Forelimb muscle (tissue), 1 donor: Measurements from ENCODE around the gene ITFG2. TPM values are rescaled to one million over a fixed set of nuclear protein-coding genes. Genes with fewer than 3 reads are reported as not detected.
"Not testable (repeated sequence)": the region's sequence is repeated elsewhere in the genome, so short reads cannot be mapped to it uniquely, and the experiment has no call there.

Experiments
- DNase-seq: peaks from one replicate; pipeline ENCODE4 v3.0.0-alpha.2; 2013; ENCODE audit warnings: low read depth
- polyA plus RNA-seq: library from polyadenylated mRNA; unstranded; fragments of 120-200 nt; gene quantifications from one replicate; pipeline ENCODE4 v1.2.1, GENCODE V29; 2013; ENCODE audit not compliant: insufficient read length

The ITFG2 gene
- 32.6 TPM for polyA plus RNA-seq

DNA sequence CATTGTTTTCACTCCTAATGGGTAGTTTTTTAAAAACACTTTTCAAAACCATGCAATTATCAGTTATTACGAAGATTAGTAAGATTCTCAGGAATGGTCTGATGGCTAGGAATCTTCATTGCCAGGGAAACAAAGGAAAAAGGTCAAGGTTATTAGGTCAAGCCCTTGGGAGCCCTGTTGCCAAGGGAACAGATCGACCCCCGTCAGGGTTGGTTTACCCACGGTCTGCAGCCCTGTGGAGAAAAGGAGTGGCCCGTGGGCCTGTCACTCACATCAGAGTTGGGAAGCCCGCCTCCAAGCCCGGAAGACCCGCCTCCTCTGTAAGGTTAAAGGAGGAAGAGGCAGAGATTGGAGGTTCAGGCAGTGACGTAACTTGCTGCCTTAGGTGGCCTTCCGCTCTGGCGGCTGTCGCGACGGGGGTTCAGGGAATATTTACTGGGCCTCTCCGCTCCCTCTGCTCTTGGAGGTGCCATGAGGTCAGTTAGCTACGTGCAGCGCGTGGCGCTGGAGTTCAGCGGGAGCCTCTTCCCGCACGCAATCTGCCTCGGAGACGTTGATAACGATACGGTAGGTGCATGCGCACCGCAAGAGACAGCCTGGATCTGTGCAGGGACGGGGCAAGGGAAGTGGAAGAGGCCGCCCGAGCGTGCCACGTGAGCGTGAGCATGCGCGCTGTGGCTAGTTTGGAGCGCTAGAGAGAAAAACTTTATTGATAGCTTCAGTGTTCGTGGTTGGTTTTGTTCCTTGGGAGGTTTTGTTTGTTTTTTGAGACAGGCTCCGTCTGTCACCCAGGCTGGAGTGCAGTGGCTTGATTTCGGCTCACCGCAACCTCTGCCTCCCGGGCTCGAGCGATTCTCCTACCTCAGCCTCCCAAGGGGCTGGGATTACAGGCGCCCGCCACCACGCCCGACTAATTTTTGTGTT is at the start of gene ITFG2:
ITFG2 (plus strand) TSS at position 379 of the 924 bp plus-strand sequence; CDS start at position 472, 93 bp downstream.
- peak; percentile 97 for DNase-seq

DNA sequence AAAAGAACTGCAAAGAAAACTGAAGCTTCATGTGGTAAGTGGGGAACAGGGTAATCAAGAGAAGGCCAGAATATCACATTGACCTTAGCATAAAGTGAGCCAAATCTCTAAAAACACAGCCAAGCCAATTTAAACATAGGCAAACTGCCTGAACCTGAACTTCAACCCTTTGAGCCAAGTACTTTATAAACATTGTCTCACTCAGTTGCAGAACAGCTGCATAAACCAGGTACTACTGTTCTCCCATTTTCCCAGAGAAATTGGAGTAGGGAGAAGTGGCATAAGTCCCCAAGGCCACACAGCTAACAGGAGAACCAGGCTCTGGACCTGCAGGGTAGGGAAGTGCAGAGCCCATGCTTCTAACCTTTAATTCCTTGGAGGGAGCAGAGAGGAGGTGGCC is 48.1 kb upstream of the ITFG2 start:
- DNase-seq: no peak

DNA sequence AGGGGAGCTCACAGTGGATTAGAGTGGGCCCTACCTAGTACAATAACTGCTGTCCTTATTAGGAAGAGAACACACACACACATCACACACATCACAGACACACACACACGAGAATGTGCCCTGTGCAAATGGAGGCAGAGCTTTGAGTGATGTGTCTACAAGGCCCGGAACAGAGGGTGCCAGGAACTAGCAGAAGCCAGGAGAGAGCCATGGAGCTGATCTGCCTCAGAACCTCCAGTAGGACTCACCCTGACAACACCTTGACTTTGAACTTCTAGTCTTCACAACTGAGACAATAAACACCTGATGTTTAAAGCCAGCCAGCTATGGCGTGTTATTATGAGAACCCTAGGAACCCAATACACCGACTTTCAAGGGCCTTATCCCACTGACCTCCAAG is 47.4 kb upstream of the ITFG2 start:
- DNase-seq: no peak

DNA sequence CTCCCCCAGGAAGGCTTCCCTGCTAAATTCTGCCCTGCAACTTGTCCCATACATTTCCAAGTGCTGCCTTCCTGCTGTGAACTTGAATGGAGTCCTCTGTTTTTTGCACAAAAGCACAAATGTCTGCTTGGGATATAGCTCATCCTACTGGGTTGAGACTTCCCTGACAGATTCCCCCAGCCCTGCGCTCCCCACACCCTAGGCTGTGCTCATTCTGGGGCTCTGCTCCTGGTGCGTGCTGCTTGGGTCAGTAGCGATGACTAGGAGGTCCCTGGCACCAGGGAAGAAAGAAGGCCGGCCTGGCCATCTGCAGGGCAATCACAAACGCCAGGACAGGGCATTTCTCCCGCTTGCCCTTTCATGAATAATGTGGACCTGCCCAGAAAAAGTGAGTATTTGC is 46.9 kb upstream of the ITFG2 start:
- DNase-seq: no peak

DNA sequence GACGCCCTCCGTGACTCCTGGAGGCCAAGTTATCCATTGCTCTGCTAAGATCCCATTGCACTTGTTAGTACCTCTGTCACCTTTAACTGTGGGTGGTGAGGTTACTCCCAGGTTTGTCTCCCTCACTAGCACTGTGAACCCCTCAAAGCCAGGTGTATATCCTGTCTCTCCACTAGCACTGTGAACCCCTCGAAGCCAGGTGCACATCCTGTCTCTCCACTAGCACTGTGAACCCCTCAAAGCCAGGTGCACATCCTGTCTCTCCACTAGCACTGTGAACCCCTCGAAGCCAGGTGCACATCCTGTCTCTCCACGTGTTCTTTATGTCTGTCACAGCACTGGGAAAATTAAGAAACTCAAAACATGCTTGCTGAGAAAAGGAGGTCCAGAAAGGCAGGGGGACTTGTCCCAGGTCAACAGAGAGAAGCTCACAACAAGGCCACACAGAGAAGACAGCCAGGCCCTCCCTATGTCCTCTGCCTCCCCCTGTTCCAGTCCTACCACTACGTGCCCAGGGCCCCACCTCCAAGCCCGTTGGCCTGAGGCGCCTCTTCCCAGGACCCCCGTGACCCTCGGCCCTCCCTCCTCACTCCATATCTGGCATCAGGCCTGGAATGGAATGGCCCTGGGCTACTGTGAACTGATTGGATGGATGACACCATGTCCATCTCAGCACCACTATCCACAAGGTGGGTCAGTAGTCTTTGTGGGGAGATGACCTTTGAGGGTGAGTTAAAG is 44.1 kb upstream of the ITFG2 start:
- no peak for DNase-seq

DNA sequence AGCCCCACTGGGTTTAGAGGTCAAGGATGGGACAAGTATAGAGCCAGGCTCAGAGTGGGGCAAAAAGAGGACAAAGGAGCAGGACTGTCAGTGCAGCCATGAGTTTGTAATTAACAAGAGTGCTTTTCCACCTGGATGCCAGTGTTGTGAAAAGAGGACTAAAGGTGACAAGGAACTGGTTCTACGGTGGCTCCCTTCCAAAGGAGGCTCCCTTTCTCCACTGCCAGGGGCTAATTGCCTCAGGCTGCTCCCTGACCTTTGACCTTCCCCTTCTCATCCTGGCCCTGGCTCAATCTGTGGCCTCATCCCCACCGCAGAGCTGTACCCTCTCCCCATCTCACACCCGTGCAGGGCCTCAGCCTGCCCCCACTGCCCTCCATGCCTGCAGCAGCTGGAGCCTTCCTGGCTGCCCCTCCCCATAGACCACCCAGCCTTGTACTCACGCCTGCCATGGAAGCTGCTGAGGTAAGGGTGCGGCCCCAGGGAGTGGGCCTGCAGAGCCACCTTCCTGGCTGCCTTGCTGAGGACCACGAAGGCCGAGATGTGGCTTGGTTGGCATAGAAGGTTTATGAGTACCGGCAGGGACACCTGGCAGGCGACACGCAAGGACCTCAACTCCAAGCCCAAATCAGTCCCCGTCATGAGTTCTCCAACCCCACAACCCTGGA is 42.5 kb upstream of the ITFG2 start:
- no peak for DNase-seq

DNA sequence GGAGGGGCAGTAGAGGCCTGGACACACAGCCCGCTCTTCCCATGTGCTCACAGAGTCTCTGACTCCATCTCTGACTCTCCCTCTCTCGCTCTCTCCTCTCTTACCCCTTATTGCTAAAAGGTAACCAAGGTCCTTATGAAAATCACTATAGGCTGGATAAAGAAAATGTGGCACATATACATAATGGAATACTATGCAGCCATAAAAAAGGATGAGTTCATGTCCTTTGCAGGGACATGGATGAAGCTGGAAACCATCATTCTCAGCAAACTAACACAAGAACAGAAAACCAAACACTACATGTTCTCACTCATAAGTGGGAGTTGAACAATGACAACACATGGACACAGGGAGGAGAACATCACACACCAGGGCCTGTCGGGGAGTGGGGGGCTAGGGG is 41.9 kb upstream of the ITFG2 start:
- DNase-seq: not testable (repeated sequence)

DNA sequence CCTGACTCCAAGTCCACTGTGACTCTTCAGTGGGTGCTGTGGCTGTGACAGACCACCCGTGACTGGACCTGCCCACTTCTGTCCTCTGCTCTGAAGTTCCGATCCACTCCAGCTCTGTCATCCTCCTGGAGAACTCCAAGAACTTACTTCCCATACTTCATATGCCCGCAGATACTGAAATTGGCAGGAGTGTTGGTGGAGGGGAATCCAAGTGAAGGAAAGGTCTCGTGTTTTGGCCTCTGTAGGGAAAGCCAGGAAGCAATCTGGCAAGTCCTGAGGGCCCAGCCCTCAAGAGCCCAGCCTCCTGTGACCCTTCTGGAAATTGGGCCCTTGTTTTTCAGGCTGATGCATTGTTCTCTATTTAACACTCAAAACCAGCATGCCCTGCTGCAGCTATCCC is 40.1 kb upstream of the ITFG2 start:
- DNase-seq: no peak

DNA sequence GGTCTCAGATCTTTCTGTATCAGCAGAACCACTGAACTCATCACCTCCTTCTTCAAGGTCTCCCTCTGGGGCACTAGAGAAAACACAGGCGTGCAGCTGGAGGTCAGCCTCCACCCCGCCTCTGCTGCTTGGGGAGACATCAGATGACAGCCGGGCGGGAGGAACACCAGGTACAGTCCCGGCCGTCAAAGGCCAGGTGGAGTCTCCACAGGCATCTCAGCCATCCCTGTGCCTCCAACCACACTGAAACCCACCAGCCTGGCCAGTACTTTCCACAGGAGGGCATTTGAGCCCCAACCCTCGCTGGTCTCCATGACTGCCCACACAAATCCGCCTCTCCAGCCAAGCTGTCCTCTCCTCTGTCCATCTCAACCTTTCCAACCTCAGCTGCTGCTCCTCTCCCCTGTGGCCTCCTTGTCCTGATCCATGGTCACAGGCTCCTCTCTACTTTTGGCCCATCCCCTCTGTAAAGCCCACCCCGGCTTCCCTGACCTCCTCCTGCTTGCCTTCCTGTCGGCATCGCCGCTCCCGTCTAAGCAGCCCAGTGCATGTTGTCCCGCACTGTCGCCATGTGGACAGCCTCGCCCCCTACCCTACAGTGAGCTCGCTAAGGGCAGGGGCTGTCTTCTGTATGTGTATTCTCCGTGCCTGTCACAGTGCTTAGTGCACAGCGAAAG is 39.1 kb upstream of the ITFG2 start:
- DNase-seq: no peak

DNA sequence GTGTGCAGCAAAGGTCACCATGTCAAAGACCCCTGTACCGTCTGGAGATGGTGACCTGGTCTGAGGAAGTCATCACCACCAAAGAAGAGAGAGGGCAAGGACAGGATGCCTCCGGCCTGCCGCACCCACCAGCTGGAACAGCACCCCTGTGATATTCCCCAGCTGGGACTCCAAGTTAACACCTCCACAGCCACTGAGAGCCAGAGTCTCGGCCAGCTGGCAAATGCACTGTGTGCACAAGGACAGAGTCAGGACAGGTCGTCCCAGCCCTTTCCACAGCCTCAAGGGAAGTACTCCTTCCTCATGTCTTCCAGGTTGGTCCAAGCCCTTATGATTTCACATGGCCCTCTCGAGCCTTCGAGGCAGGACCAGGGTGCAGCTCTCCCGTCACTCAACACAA is 37.0 kb upstream of the ITFG2 start:
- DNase-seq: no peak

DNA sequence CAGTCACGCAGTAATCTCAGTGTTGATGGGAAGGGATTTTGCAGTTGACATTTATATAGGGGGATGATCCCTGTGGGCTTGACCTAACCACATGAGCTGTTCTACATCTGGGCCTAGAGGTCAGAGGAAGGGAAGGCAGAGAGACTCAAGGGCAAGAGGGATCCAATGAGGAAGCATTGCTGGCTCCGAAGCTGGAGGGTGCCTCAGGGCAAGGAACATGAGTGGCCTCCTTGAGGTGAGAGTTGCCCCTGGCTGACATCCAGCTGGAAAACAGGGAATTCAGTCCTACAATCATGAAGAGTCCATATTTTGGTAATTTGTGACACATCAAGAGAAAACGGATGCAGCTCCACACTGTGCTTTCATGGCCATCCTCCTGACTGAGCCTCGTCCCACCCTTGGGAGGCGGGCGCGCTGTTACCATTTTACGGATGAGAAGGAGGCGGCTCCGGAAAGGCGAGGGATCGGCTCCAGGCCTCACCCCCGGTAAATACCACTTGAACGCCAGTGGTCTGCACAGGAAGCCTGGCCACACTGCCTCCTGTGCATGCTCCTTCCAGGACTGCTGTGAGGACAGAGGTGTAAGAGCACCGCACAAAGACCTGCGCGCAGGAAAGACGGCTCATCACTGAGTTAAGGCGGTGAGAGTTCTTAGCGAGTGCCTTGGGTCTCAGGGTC is 36.2 kb upstream of the ITFG2 start:
- DNase-seq: no peak

DNA sequence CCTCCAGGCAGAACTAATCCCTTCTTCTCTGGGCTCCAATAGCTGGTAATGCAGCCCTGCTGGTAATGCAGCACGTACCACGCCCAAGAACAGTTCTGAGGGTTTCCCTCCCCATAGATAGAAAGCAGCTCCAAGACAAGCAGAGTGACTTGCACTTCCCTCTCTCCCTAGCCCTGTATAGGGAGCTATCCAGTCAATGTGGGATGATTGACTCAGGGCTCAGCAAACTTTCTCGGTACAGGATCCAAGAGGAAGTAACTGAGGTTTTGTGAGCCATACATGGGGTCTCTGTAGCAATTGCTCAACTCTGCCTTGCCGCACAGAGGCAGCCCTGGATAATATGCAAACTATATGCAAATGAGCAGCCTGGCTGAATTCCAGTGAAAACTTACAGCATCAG is 33.2 kb upstream of the ITFG2 start:
- no peak for DNase-seq

DNA sequence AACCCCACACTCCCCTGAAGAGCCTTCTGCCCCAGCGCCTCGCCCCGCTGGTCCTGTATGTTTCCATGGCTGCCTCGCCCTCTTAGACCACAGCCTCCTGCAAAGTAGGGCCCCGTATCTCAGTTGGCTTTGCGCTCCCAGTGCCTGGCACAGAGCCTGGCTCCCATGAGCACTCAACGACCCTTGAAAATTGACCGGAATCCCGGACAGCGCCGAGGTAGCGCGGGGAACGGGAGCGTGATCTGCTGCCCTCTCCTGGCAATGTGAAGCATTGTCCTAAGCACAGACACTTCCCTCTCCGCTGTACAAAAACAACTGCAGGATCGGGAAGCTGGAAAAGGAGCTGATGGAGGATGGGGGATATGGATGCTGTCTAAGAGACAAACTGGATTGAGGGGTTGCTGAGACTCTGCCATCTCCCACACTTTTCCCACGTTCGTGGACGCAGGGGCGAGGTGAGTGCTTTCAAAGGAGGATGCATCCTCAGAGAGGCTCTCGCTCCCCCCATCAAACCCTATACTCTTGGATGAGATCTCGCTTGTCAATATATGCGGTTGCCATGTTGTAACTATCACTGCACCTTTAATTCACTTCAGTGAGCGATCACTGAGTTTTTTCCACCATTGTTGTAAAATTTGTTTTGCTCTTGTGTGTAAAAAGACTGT is 28.4 kb upstream of the ITFG2 start:
- DNase-seq: peak; percentile 28

DNA sequence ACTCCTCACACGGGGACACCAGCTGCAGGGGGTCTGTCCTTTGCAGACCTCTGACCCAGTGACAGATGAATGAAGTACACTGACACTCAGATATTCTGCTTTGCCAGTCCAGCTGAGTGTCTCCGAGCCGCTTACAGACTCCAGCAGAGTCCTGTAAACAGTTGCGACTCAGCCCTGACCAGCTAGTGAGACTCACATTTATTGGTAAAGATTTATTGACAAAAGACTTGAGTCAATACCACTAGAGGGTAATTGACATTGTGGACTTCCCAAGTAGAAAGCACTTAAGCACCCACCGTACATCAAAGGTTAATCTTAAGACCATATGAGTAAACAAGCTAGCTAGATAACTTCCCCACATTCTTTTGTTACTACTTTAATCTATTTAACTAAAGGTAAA is 27.5 kb upstream of the ITFG2 start:
- no peak for DNase-seq

DNA sequence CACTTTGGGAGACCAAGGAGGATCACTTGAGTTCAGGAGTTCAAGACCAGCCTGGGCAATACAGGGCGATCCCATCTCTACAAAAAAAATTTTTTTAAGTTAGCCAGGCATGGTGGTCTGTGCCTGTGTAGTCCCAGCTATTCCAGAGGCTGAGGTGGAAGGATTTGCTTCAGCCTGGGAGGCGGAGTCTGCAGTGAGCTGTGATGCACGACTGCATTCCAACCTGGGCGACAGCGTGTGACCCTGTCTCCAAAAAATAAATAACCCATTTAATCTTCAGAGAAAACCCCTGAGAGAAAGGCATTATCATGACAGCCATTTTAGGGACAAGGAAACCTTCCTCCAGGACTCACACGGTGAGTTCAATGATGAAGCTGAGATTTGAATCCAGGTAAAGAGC is 21.4 kb upstream of the ITFG2 start:
- no peak for DNase-seq

DNA sequence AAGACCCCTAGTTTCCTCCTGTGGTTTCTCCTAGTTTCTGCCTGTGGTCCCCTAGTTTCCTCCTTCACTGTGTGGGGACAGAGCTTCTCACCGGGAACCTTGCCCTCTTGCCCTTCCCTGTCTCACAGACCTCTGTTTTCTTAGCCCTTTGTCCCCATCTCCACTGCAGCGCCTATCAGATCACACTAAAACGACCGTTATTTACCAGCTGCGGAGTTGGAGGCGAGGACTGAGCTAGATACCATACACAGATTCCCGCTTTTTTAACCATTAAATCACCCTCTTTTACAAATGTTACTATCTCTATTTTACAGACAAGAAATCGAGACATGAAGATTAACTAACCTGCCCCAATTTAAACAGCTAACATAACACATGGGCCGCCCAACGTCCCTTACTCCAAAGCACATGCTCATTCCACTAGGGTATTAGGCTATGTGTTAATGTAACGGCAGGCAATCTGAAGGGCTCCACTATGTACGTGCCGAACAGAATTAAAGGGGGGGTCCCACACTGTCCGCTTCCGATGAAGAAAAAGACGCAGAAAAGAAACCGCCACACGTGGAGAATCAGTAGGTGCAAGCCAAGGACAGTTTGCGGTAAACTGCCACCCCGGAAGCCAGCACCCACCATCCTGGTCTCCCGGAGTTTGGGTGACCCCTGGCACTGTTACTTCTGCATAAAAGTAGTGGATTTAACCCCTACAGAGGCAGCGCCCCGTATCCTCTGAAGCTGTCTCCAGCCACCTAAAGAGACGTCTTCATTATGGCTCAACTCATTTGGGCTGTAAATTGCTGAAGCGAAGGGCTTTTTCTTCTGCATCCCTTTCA is 19.6 kb upstream of the ITFG2 start:
- DNase-seq: no peak

DNA sequence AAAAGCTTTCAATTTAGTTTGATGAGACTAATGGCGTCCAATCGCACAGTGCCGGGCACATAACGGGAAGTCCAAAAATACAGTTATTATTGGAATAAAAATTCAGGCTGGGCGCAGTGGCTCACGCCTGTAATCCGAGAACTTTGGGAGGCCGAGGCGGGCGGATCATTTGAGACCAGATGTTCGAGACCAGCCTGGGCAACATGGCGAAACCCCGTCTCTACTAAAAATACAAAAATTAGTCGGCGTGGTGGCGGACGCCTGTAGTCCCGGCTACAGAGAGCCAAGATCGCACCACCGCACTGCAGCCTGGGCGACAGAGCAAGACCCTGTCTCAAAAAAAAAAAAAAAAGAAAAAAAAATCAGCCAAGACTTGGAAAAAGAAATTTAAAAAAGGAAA is 18.9 kb upstream of the ITFG2 start:
- no peak for DNase-seq

DNA sequence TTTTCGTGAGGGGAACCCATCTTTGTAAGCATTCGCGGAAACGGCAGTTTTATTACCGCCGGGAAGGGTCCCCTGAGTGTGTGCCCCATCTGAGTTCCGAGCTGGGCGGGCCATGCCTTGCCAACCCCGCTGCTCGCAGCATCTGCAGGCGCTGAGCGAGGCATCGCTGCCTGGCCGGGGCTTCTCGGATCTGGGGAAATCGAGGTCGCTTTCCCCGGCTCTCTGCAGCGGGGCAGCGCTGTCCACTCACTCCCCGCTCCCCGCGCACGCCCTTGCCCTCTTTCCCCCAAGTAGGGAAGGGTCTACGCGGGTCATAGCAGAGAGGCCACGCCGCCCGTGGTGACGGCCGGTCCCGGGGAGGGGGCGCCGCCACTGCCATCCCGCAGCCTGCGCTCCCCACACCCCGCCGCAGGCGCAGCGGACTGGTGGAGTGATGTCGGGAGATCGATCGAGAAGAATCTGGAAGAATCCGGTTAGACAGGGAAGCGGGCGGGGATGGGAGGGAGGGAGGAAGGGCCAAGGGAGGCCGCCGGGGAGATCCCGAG is 18.2 kb upstream of the ITFG2 start:
- no peak for DNase-seq

DNA sequence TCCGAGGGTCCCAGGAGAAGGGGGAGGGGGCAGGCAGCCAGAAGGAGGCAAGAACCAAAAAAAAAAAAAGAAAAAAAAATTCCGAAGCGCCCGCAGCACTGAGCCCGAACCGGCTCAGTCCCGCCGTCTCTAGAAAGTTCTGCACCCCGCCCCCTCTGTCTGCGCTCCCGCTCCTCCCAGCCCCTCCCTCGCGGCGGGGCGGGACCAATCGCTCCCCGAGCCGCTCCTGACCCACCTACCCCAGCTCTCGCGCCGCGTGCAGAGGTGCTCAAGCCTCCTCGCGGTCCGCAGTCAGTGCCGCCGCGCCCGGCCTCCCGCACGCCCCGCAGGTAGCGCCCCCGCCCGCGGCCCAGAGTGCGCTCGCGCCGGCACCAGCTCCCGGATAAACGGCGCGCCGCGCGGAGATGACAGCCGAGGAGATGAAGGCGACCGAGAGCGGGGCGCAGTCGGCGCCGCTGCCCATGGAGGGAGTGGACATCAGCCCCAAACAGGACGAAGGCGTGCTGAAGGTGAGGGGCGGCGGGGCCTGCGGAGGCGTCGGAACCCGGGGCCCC is 17.7 kb upstream of the ITFG2 start, which contains the start of gene FKBP4:
FKBP4 (plus strand) TSS at position 235 of the 554 bp plus-strand sequence; CDS start at position 405, 170 bp downstream.
- DNase-seq: peak; percentile 82
